MM.1S (cell line): ENCODE results near the gene VGF.

ENCODE experiments used
- DNase-seq: peaks from one replicate; pipeline ENCODE4 v3.0.0-alpha.2; 2015
- H2AFZ ChIP-seq: fragments of 300-600 bp; sonication (generic); 2 replicates; pipeline ENCODE4 v1.6.0; 2016; ENCODE audit warnings: antibody characterized with exemption, low read length
- H3F3A ChIP-seq: fragments of 300-600 bp; sonication (generic); 2 replicates; pipeline ENCODE4 v1.6.1; 2016; ENCODE audit warnings: mild to moderate bottlenecking, antibody characterized with exemption, low read length, moderate library complexity, mixed read lengths; ENCODE audit not compliant: insufficient read depth
- H3K27ac ChIP-seq: fragments of 300-600 bp; sonication (generic); 2 replicates; pipeline ENCODE4 v1.5.1; 2016; ENCODE audit warnings: mild to moderate bottlenecking, low read length
- H3K27me3 ChIP-seq: fragments of 300-600 bp; sonication (generic); replicated peaks from 2 replicates; pipeline ENCODE4 v1.6.0; 2016; ENCODE audit warnings: low read length; ENCODE audit not compliant: insufficient read depth
- H3K36me3 ChIP-seq: fragments of 300-600 bp; sonication (generic); replicated peaks from 2 replicates; pipeline ENCODE4 v1.6.1; 2016; ENCODE audit warnings: mild to moderate bottlenecking, low read length, mixed read lengths; ENCODE audit not compliant: insufficient read depth
- H3K4me1 ChIP-seq: fragments of 300-600 bp; sonication (generic); 2 replicates; pipeline ENCODE4 v1.6.1; 2016; ENCODE audit warnings: low read length, mixed read lengths
- H3K4me2 ChIP-seq: fragments of 300-600 bp; sonication (generic); 2 replicates; pipeline ENCODE4 v1.6.0; 2016; ENCODE audit warnings: low read depth, low read length
- H3K4me3 ChIP-seq: fragments of 300-600 bp; sonication (generic); 2 replicates; pipeline ENCODE4 v1.5.1; 2016; ENCODE audit warnings: low read length, mixed read lengths
- H3K79me2 ChIP-seq: fragments of 300-600 bp; sonication (generic); 2 replicates; pipeline ENCODE4 v1.6.1; 2016; ENCODE audit warnings: mixed run types, low read length, mixed read lengths
- H3K9ac ChIP-seq: fragments of 300-600 bp; sonication (generic); 2 replicates; pipeline ENCODE4 v1.6.1; 2016; ENCODE audit warnings: low read length, mixed read lengths
- H3K9me2 ChIP-seq: fragments of 300-600 bp; sonication (generic); replicated peaks from 2 replicates; pipeline ENCODE4 v1.6.1; 2016; ENCODE audit warnings: mild to moderate bottlenecking, low read length, mixed read lengths; ENCODE audit not compliant: insufficient read depth
- H3K9me3 ChIP-seq: fragments of 300-600 bp; sonication (generic); replicated peaks from 2 replicates; pipeline ENCODE4 v1.6.1; 2016; ENCODE audit warnings: mild to moderate bottlenecking, low read length, mixed read lengths; ENCODE audit not compliant: insufficient read depth
- H4K20me1 ChIP-seq: fragments of 300-600 bp; sonication (generic); 2 replicates; pipeline ENCODE4 v1.6.1; 2016; ENCODE audit warnings: mild to moderate bottlenecking, low read length, moderate library complexity, mixed read lengths; ENCODE audit not compliant: insufficient read depth
- EZH2 ChIP-seq: fragments of 300-600 bp; sonication (generic); optimal IDR thresholded peaks from 2 replicates; pipeline ENCODE3; 2017; ENCODE audit warnings: low read depth, mild to moderate bottlenecking, antibody characterized with exemption, low read length, mixed read lengths
- EZH2phosphoT487 ChIP-seq: fragments of 300-600 bp; sonication (generic); IDR thresholded peaks from 2 replicates; pipeline ENCODE4 v1.6.1; 2018; ENCODE audit warnings: antibody characterized with exemption, low read length
- TF ChIP-seq, protein P1 (sequence below): fragments of 300-600 bp; sonication (generic); IDR thresholded peaks from 2 replicates; pipeline ENCODE4 v1.5.1; 2016; ENCODE audit warnings: antibody characterized with exemption, low read length, mixed read lengths

Gene VGF

DNA sequence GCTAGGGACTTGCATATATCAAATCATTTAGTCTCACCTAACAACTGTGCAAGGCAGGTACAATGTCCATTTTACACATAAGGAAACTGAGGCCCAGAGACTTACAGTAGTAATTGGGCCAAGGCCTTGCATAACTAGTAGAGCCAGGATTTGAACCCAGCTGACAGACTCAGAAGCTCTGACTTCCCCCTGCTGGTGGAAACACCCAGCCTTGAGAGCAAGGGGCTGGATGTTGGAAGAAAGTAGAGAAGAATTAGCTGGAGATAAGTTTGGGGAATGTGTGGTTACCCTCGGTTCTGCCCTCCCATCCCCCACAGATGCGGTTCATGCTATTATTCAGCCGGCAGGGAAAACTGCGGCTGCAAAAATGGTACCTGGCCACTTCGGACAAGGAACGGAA is 9.1 kb downstream of the VGF start:
- Histone ChIP-seq H3K27ac (no peak overlapping the region), H3K9me3 (no peaks in the 10 kb centered on the region), H3F3A (no peaks in the 10 kb centered on the region), H3K36me3 (no peaks in the 10 kb centered on the region), H3K9me2 (no peaks in the 10 kb centered on the region), H3K4me1 (peaks cover 9% of the 10 kb centered on the region; the same call in 1 of the 2 replicates), H3K4me3 (no peak overlapping the region), H3K79me2 (no peaks in the 10 kb centered on the region), H3K9ac (no peak overlapping the region), H3K4me2 (no peak overlapping the region), H2AFZ (no peak overlapping the region), H4K20me1 (no peaks in the 10 kb centered on the region), H3K27me3 (peaks cover 28% of the 10 kb centered on the region)
- TF ChIP-seq, protein P1, sequence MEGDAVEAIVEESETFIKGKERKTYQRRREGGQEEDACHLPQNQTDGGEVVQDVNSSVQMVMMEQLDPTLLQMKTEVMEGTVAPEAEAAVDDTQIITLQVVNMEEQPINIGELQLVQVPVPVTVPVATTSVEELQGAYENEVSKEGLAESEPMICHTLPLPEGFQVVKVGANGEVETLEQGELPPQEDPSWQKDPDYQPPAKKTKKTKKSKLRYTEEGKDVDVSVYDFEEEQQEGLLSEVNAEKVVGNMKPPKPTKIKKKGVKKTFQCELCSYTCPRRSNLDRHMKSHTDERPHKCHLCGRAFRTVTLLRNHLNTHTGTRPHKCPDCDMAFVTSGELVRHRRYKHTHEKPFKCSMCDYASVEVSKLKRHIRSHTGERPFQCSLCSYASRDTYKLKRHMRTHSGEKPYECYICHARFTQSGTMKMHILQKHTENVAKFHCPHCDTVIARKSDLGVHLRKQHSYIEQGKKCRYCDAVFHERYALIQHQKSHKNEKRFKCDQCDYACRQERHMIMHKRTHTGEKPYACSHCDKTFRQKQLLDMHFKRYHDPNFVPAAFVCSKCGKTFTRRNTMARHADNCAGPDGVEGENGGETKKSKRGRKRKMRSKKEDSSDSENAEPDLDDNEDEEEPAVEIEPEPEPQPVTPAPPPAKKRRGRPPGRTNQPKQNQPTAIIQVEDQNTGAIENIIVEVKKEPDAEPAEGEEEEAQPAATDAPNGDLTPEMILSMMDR: 0 out of 2 replicates have a peak, but pooled peaks have one; percentile 3
- TF ChIP-seq EZH2phosphoT487 (no peak), EZH2 (no peak)
- DNase-seq: no peak

DNA sequence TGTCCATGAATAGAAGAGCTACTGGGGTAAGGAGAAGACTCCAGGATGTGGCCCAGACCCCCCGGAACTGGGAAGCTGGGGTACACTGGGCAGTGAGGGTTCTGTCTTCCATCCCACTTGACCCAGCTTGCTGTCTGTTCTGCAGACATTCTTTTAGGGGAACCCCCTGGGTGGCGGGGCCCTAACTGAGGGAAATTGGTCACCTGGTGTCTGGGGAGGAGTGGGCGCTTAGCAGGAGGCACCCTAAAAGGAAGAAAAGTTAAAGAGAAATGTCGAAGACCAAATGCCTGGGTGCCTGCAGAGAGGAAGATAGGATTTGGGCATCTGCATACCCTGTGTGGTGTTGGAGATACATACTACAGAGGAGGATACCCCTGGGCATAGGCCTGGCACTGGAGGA is 10.1 kb downstream of the VGF start:
- Histone ChIP-seq H3K9ac (peak overlapping the region; percentile 64; the same call in 1 of the 2 replicates), H3K4me3 (peak overlapping the region; percentile 86), H3K4me2 (peak overlapping the region; percentile 83; the same call in 1 of the 2 replicates), H3F3A (no peaks in the 10 kb centered on the region), H3K79me2 (no peaks in the 10 kb centered on the region), H3K9me2 (no peaks in the 10 kb centered on the region), H3K27ac (no peak overlapping the region), H3K4me1 (peaks cover 9% of the 10 kb centered on the region; the same call in 1 of the 2 replicates), H2AFZ (peak overlapping the region; percentile 90; the same call in 1 of the 2 replicates), H3K9me3 (no peaks in the 10 kb centered on the region), H3K36me3 (no peaks in the 10 kb centered on the region), H4K20me1 (no peaks in the 10 kb centered on the region), H3K27me3 (peaks cover 36% of the 10 kb centered on the region)
- DNase-seq: no peak
- TF ChIP-seq, protein P1: no peak
- TF ChIP-seq EZH2 (no peak), EZH2phosphoT487 (no peak)

DNA sequence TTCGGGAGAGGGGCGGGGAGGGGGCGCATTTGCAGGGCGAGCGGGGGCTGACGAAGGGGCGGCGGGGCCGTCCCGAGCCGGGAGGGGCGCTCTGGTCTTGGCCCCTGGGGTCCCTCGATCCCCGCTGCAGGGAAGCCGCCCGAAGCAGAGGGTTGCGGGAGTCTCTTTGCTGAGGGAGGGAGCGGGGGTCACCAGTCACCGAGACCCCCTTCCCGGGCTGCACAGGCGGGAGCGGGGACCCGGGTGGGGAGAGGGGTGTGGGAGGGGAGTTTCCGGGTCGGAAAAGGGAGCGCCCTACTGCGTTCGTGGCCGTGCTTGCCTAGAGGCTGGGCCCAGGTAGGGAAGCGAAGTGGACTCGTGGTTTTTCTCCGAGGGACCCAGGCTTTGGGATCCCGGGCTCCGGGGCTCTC is 10.7 kb downstream of the VGF start:
- Histone ChIP-seq H4K20me1 (no peaks in the 10 kb centered on the region), H3K36me3 (no peaks in the 10 kb centered on the region), H3K9me2 (no peaks in the 10 kb centered on the region), H3K4me3 (peak overlapping the region; percentile 86), H3K4me1 (peaks cover 9% of the 10 kb centered on the region; the same call in 1 of the 2 replicates), H3K9ac (peak overlapping the region; percentile 64; the same call in 1 of the 2 replicates), H3K9me3 (no peaks in the 10 kb centered on the region), H2AFZ (peak overlapping the region; percentile 90), H3K79me2 (no peaks in the 10 kb centered on the region), H3K4me2 (peak overlapping the region; percentile 83; the same call in 1 of the 2 replicates), H3F3A (no peaks in the 10 kb centered on the region), H3K27ac (no peak overlapping the region), H3K27me3 (peaks cover 37% of the 10 kb centered on the region)
- TF ChIP-seq EZH2phosphoT487: no peak
- no peak for TF ChIP-seq EZH2
- TF ChIP-seq, protein P1: no peak
- DNase-seq: no peak
